ENCODE measurements around the gene DISC1.
A peak's percentile ranks its signal among the peaks of the same experiment; 100 is the strongest.
"Not testable (repeated sequence)": the region's sequence is repeated elsewhere in the genome, so short reads cannot be mapped to it uniquely, and the experiment has no call there.

DISC1 gene

GRCh38 chr1:231903586-231904081, 277.0 kb downstream of the DISC1 start:
- no peak for DNase-seq

- DNase-seq, result not testable (repeated sequence)
Observed at GRCh38 chr1:231907310-231907709, 280.7 kb downstream of the DISC1 start.

- DNase-seq, result no peak
Observed at GRCh38 chr1:231913493-231913892, 286.9 kb downstream of the DISC1 start.

GRCh38 chr1:231918239-231919015, 291.8 kb downstream of the DISC1 start:
- DNase-seq, result no peak

- DNase-seq, result no peak
Observed at GRCh38 chr1:231919239-231919885, 292.8 kb downstream of the DISC1 start.

- no peak for DNase-seq
Observed at GRCh38 chr1:231919886-231920285, 293.3 kb downstream of the DISC1 start.

GRCh38 chr1:231921646-231922345, 295.2 kb downstream of the DISC1 start:
- DNase-seq, result no peak

- no peak for DNase-seq
Observed at GRCh38 chr1:231923491-231924041, 297.0 kb downstream of the DISC1 start.

- no peak for DNase-seq
Observed at GRCh38 chr1:231924180-231924579, 297.6 kb downstream of the DISC1 start.

- no peak for DNase-seq
Observed at GRCh38 chr1:231925864-231926263, 299.3 kb downstream of the DISC1 start.

- no peak for DNase-seq
Observed at GRCh38 chr1:231926340-231926739, 299.8 kb downstream of the DISC1 start.

GRCh38 chr1:231926933-231927332, 300.3 kb downstream of the DISC1 start:
- no peak for DNase-seq

- no peak for DNase-seq
Observed at GRCh38 chr1:231927431-231927830, 300.8 kb downstream of the DISC1 start.

- no peak for DNase-seq
Observed at GRCh38 chr1:231929311-231929710, 302.7 kb downstream of the DISC1 start.

GRCh38 chr1:231930257-231930947, 303.8 kb downstream of the DISC1 start:
- DNase-seq, result no peak

GRCh38 chr1:231931146-231931545, 304.6 kb downstream of the DISC1 start:
- no peak for DNase-seq

GRCh38 chr1:231931846-231932454, 305.4 kb downstream of the DISC1 start:
- DNase-seq, result peak; percentile 45

GRCh38 chr1:231933711-231934626, 307.4 kb downstream of the DISC1 start:
- no peak for DNase-seq

GRCh38 chr1:231934797-231935196, 308.2 kb downstream of the DISC1 start:
- DNase-seq, result no peak

GRCh38 chr1:231935856-231936255, 309.3 kb downstream of the DISC1 start:
- DNase-seq, result no peak

Data from activated CD8-positive, alpha-beta memory T cell treated with anti-CD3 and anti-CD28 coated beads, Interleukin-2, amount 50 U/mL, for 4 hours (primary cell).